Measurements from ENCODE around the gene EEF1E1. TPM values are rescaled to one million over a fixed set of nuclear protein-coding genes. Genes with fewer than 3 reads are reported as not detected.

Gene EEF1E1
- total and polyA plus RNA-seq, 9 of the 15 experiments (the other 6 are each of a cell fraction or from before 2014, with no cell fraction given), result 135 to 1,355 (median 327) TPM

DNA sequence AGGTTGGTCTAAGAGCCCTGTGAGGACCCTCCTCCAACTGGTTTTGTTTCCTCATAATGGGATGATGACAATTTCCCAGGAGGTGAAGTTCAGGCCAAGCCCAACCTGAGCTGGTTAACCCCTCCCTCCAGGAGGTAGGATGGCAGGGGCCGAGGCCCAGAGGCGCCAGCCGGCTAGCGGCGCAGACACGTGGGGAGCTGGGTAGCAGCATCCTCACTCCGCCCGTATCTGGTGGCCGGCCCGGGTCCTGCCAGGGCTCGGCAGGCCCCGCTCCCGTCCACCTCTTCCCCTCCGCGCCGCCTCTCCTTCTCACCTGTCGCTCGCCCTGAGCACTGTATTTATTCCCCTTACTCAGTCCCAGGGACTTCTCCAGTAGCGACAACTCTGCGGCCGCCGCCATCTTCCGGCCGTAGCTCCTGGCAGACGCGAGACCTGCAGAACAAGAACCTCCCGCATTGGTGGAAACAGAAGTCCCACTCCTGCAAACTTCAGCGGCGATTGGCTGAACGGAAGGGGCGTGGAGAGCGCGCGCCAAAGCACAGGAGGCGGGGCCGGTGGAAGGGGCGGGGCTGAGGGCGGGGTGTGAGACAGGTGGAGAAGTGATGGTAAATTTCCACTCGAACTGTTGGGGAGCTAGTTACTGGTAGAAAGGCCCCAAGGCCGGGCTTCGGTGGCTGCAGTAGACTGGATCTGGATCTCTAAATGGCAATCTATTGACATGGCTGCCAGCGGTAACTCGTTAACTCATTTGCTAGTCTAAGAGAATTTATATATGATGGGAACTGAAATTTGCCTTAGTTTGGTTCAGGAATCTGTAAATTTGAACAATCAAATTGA lies at the start of gene EEF1E1 (continued):
- TF ChIP-seq ZBTB5 (IDR thresholded peaks at IDR 0.05) (no peak), BRD4 (IDR thresholded peaks at IDR 0.05) (peak; percentile 94), POLR2G (IDR thresholded peaks at IDR 0.05; ENCODE audit: low read depth, low read length) (peak; percentile 96), PCBP1 (IDR thresholded peaks at IDR 0.05; ENCODE audit: low read depth, low read length, poor library complexity, severe bottlenecking) (no peak), ZNF41 (CRISPR knock-in tag; conservative IDR thresholded peaks at IDR 0.05) (no peak), EP300 (IDR thresholded peaks at IDR 0.05; ENCODE audit: low read length) (peak; percentile 34; the same call in 1 of the 2 replicates), WHSC1 (IDR thresholded peaks at IDR 0.05; ENCODE audit: low read length) (no peak), BACH1 (tag; IDR thresholded peaks at IDR 0.05) (no peak), ZNF274 (IDR thresholded peaks at IDR 0.05; ENCODE audit: borderline replicate concordance, low read depth, low read length) (no peak), U2AF2 (optimal IDR thresholded peaks at IDR 0.05; ENCODE audit: low read depth, low read length) (no peak), HINFP (tag; conservative IDR thresholded peaks at IDR 0.05; ENCODE audit: low read depth) (no peak), CEBPB (tag; IDR thresholded peaks at IDR 0.05) (no peak; the same call in 1 of the 2 replicates), BRCA1 (IDR thresholded peaks at IDR 0.05) (no peak), BRCA1 (CRISPR knock-in tag; IDR thresholded peaks at IDR 0.05) (no peak), KDM1A (IDR thresholded peaks at IDR 0.05) (no peak), SP1 (CRISPR knock-in tag; IDR thresholded peaks at IDR 0.05) (peak; percentile 84), POLR2AphosphoS2 (IDR thresholded peaks at IDR 0.05; ENCODE audit: low read length) (no peak), MNT (conservative IDR thresholded peaks at IDR 0.05) (peak; percentile 94 to 98)
- TF ChIP-seq, protein P1, sequence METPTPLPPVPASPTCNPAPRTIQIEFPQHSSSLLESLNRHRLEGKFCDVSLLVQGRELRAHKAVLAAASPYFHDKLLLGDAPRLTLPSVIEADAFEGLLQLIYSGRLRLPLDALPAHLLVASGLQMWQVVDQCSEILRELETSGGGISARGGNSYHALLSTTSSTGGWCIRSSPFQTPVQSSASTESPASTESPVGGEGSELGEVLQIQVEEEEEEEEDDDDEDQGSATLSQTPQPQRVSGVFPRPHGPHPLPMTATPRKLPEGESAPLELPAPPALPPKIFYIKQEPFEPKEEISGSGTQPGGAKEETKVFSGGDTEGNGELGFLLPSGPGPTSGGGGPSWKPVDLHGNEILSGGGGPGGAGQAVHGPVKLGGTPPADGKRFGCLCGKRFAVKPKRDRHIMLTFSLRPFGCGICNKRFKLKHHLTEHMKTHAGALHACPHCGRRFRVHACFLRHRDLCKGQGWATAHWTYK (CRISPR knock-in tag; IDR thresholded peaks at IDR 0.05), result no peak
- TF ChIP-seq, protein P2, sequence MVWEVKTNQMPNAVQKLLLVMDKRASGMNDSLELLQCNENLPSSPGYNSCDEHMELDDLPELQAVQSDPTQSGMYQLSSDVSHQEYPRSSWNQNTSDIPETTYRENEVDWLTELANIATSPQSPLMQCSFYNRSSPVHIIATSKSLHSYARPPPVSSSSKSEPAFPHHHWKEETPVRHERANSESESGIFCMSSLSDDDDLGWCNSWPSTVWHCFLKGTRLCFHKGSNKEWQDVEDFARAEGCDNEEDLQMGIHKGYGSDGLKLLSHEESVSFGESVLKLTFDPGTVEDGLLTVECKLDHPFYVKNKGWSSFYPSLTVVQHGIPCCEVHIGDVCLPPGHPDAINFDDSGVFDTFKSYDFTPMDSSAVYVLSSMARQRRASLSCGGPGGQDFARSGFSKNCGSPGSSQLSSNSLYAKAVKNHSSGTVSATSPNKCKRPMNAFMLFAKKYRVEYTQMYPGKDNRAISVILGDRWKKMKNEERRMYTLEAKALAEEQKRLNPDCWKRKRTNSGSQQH (CRISPR knock-in tag; IDR thresholded peaks at IDR 0.05), result no peak
